GM13976 (cell line): ENCODE results near the gene SASH1.

Experiments
- DNase-seq: peaks from one replicate; pipeline ENCODE4 v3.0.0; 2012; ENCODE audit warnings: low spot score
- in situ Hi-C: fragments of 300-500 bp; cut with MboI; formaldehyde crosslinking; loops from one replicate; pipeline ENCODE4 v1.12.0; 2022; ENCODE audit warnings: low sequenced_read_pairs, mixed read lengths, inconsistent platforms; ENCODE audit not compliant: unreplicated experiment
- TF ChIP-seq, protein P1 (sequence below): IDR thresholded peaks from 2 replicates; pipeline ENCODE4 v1.5.1; 2012; ENCODE audit warnings: borderline replicate concordance, mild to moderate bottlenecking; ENCODE audit not compliant: insufficient read depth; ENCODE audit errors: extremely low read depth, missing control alignments, control extremely low read depth

The SASH1 gene

DNA sequence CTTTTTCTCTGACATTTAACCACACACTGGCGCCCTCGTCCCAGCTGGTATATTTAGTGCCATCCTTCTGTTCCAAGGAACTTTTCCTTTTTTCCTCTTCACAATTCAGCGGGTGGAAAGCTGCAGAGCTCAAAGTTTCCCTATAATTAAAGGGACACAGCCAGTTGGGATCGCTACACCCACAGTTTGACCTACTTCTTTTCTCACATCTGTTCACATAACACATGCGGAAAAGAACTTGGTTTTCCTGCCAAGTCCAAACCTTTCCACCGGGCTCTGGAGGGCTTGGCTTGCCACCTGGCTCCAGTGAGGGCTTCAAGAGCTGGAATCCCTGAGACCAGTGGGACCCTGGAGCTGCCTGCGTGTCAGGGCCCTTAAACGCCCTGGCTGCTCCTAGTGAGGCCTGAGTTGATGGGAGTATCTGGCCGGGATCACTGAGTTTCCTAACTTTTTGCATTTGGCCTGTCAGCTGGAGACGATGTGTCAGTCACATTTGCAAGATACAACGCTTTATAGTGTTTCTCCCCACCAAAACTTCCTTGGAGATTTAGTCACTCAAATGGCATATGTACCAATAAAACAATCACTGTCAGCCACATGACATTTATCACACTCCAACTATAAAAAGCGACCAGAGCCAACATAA, 176.0 kb downstream of the SASH1 start:
- in situ Hi-C loops = no loop called here
- TF ChIP-seq, protein P1, sequence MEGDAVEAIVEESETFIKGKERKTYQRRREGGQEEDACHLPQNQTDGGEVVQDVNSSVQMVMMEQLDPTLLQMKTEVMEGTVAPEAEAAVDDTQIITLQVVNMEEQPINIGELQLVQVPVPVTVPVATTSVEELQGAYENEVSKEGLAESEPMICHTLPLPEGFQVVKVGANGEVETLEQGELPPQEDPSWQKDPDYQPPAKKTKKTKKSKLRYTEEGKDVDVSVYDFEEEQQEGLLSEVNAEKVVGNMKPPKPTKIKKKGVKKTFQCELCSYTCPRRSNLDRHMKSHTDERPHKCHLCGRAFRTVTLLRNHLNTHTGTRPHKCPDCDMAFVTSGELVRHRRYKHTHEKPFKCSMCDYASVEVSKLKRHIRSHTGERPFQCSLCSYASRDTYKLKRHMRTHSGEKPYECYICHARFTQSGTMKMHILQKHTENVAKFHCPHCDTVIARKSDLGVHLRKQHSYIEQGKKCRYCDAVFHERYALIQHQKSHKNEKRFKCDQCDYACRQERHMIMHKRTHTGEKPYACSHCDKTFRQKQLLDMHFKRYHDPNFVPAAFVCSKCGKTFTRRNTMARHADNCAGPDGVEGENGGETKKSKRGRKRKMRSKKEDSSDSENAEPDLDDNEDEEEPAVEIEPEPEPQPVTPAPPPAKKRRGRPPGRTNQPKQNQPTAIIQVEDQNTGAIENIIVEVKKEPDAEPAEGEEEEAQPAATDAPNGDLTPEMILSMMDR = no peak
- DNase-seq = no peak

DNA sequence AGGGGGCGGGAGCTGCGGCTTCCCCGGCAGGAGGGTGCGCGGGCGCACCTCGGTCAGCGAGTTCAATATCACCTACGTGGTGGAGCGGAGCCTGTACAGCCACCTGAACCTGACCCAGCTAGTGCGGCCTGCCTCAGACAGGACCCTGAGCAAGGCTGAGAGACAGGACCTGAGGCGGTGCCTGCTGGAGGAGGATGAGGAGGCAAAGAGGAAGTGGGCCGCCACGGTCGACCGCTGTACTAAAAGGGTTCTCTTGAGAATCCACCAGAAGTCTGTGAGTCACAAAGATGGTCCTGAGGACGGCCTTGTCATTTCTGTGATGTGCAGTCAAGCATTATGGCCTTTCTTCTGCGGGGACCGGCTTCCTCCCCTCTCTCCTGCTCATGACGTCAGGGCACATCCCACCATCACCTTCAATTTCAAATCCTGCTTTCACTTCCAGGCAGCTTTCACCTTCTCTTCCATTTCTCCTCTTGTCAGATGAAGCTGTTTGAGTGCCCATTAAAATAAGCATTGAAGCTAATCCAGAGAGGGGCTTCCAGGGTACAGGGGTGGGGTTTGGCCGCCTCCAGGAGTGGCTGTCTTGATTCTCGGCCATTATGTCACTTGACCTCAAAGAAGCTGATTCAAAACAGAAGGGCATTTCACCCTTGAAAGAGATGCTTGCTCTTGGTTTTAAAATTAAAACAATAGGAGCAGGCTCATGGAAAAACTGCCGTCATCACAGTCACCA, 177.6 kb downstream of the SASH1 start:
- in situ Hi-C loops = no loop called here
- peak; percentile 83 for DNase-seq
- TF ChIP-seq, protein P1 = no peak

DNA sequence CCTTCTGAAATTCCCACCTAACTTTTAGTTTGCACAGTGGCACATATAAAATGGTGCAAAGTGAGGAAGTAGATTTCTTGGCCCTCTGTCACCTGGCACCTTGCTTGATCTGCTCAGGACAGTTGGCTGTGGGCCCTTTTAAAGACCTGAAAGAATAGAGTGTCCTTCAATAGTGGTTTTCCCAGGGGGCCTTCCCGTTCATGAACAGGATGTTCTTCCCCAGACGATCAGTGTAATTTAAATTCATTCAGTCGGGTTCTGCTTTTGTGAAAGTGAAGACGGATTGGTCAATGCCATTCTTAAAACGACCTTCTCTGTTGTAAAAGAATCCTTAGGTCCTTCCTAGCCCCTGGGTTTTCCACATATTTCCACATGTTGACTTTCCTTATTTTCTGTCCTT, 178.5 kb downstream of the SASH1 start:
- DNase-seq = no peak
- in situ Hi-C loops = no loop called here
- TF ChIP-seq, protein P1 = no peak

DNA sequence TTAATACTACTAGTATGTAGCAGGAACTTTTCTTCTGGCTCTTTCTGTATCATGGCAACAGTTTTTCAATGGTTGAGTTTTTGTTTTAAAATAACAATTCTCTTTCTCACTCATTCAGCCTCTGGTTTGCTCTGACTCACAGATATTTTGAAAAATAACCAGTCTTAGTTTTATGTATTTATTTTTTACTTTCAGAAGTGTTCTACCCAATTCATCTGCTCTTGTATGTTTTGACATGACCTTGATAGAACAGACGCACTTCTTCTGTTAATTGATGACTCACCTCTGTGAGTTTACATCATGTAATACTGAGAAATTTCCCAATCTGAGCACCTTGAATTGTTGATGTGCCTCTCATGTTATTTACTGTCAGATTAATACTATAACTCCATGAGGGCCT, 178.9 kb downstream of the SASH1 start:
- in situ Hi-C loops = no loop called here
- no peak for DNase-seq
- TF ChIP-seq, protein P1 = no peak

DNA sequence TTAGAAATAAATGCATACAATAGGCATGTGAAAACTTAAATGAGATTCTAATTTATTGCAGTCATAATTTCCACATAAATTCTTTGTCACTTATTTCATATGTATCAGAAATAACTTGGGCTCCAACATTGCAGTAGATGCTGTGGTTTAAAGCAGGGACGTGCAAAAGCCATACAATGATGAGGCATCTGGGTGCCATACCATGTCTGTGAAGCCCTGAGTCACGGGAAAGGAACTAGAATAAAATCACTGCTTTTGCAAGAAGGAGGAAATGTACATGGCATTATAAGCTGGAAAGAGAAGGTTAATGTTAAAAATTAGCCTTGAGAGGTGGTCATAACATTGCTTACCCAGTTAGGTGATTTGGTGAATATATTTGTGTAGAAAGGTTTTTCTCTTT, 180.4 kb downstream of the SASH1 start:
- in situ Hi-C loops = no loop called here
- TF ChIP-seq, protein P1 = no peak
- no peak for DNase-seq

DNA sequence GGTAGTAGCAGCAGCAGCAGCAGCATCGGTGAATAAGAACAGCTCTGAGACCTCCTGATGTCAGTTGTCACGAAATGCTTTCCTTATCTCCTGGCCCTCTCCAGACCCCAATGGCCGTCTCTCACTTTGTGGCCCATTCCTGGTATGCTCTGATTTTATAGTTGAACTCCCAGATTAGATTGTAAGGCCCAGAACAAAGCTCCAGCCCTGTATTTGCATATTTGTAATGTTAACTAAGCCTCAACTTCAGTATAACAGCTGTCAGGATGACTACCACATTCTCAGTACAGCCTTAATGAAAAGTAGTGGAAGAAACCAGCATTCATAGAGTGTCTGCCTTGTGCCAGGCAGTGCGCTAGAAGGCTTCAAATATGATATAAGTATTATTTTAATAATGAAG, 180.9 kb downstream of the SASH1 start:
- DNase-seq = no peak
- TF ChIP-seq, protein P1 = no peak
- in situ Hi-C loops = no loop called here
